ENCODE measurements around the gene SRSF9. TPM values are rescaled to one million over a fixed set of nuclear protein-coding genes. Genes with fewer than 3 reads are reported as not detected.
"Not testable (repeated sequence)": the region's sequence is repeated elsewhere in the genome, so short reads cannot be mapped to it uniquely, and the experiment has no call there.

SRSF9 gene
- total RNA-seq = 10 to 100 TPM; 55.4 to 97.2 (median 81.2) TPM

DNA sequence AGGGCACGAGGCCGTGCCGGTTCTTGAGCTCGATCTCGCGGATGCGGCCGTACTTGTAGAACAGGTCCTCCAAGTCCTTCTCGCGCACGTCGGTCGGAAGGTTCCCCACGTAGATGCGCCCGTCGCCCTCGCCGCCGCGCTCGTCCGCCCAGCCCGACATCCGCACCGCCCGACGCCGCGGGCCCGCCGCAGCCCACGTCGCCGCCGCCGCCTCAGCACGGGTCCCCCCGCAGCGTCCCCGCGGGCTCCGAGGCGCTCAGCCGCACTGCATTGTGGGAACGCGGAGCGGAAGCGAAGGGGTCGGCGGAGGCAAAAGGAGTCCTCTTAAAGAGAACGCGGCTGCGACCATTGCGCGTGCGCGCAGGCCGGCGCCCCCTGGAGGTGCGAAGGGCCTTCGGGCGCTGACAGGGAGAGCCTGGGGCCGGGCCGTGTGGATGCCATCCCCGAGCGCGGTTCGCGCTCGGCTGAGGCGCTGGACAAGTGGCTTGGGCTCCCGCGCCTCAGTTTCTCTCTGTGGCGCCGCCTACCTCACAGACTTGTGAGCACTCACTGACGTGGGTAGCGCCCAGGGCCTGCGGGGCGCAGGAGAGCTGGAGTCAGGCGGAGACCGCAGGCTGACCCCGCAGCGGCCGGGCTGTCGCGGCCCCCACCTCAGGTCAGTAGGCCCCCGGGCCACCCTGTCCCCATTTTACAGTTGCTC is at the start of gene SRSF9:
SRSF9 (minus strand) TSS at position 299 of the 700 bp plus-strand sequence; CDS start at position 160, 139 bp downstream.
- DNase-seq (ENCODE audit: low spot score in 2 of 2) = peak; percentile 91 to 98
- WGBS, 2 donors = 1% methylated on average over 15 to 22 of the region's 88 CpGs
- TF ChIP-seq POLR2A (IDR thresholded peaks at IDR 0.05) = peak in 1 of 2 donors; percentile 21
- TF ChIP-seq, protein P1, sequence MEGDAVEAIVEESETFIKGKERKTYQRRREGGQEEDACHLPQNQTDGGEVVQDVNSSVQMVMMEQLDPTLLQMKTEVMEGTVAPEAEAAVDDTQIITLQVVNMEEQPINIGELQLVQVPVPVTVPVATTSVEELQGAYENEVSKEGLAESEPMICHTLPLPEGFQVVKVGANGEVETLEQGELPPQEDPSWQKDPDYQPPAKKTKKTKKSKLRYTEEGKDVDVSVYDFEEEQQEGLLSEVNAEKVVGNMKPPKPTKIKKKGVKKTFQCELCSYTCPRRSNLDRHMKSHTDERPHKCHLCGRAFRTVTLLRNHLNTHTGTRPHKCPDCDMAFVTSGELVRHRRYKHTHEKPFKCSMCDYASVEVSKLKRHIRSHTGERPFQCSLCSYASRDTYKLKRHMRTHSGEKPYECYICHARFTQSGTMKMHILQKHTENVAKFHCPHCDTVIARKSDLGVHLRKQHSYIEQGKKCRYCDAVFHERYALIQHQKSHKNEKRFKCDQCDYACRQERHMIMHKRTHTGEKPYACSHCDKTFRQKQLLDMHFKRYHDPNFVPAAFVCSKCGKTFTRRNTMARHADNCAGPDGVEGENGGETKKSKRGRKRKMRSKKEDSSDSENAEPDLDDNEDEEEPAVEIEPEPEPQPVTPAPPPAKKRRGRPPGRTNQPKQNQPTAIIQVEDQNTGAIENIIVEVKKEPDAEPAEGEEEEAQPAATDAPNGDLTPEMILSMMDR (IDR thresholded peaks at IDR 0.05) = peak in 1 of 3 donors; percentile 69
- intact Hi-C loops (cut with DNase I; ENCODE audit: low total_unique reads) = no loop called here
- H3K4me3 ChIP-seq (ENCODE audit: low read depth, poor library complexity, severe bottlenecking) = peak within 1 kb of the TSS; percentile 86

GRCh38 chr12:120519324-120519723 is 49.8 kb upstream of the SRSF9 start:
- DNase-seq (ENCODE audit: low spot score in 2 of 2) = not testable (repeated sequence)

DNA sequence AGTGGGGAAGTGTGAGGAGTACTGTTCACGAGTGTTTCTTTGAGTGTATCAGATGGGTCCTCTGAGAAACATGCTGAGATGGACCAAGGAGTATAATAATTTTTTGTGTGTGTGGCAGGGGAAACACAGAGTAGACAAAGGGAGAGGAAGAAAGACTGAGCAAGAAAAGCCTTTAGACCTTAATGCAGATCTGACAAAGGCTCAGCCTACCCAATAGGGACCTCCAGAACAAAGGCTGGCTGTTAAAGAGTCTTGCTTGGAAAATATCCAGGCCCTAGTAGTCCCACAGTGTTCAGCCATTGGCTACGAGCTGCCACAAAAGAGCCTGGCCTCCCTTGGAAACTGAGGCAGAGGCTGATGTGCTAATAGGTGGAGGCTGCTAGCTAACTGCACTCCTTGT is 45.9 kb upstream of the SRSF9 start:
- no peak overlapping the region for H3K4me3 ChIP-seq (ENCODE audit: low read depth, poor library complexity, severe bottlenecking)
- 94 to 96% methylated on average over 2 of the region's 2 CpGs for WGBS, 2 donors
- TF ChIP-seq, protein P1 (IDR thresholded peaks at IDR 0.05) = no peak
- no peak for TF ChIP-seq POLR2A (IDR thresholded peaks at IDR 0.05)
- intact Hi-C loops (cut with DNase I; ENCODE audit: low total_unique reads) = no loop called here
- DNase-seq (ENCODE audit: low spot score in 2 of 2) = no peak

More at GRCh38 chr12:120519324-120519723, 49.8 kb upstream of the SRSF9 start:
- intact Hi-C loops (cut with DNase I; ENCODE audit: low total_unique reads) = loop anchor here (2.0 kb wide), 1 partner anchor 15 kb away; no protein-coding TSS in a partner anchor
- 96 to 97% methylated on average over 8 of the region's 8 CpGs for WGBS, 2 donors
- not testable (repeated sequence) for H3K4me3 ChIP-seq (ENCODE audit: low read depth, poor library complexity, severe bottlenecking)

DNA sequence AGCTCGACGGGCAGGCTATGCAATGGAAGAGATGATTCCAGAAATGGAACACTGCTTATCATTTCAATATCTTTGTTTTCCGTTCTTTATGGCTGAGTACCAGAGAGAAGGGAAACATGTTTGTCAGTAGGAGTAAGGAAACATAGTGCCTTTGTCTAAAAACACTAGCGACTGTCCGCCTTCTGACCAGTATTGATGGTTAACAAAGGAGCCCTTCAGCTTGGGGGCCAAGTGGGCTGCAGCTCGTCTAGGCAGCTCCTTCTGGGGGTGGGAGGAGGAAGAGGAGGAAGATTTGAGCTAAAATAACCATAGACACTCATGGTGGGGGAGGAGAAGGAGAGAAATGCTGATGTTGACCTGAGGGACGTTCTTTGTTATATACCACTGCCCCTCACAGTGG is 44.5 kb upstream of the SRSF9 start:
- H3K4me3 ChIP-seq (ENCODE audit: low read depth, poor library complexity, severe bottlenecking) = no peak overlapping the region
- 84 to 86% methylated on average over 7 of the region's 7 CpGs for WGBS, 2 donors
- intact Hi-C loops (cut with DNase I; ENCODE audit: low total_unique reads) = no loop called here
- TF ChIP-seq POLR2A (IDR thresholded peaks at IDR 0.05) = no peak
- TF ChIP-seq, protein P1 (IDR thresholded peaks at IDR 0.05) = no peak
- no peak for DNase-seq (ENCODE audit: low spot score in 2 of 2)

DNA sequence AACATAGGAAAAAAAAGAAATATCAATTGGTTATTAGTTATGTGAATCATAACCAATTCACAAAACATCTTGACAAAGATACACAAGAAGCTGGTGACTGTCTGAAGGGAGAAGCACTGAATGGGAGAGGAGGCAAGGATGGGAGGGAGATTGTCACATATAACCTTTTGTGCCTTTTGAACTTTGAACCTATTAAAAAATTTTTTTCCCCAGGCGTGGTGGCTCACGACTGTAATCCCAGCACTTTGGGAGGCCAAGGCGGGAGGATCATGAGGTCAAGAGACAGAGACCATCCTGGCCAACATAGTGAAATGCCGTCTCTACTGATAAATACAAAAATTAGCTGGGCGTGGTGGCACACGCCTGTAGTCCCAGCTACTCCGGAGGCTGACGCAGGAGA is 39.0 kb upstream of the SRSF9 start:
- DNase-seq (ENCODE audit: low spot score in 2 of 2) = no peak
- TF ChIP-seq POLR2A (IDR thresholded peaks at IDR 0.05) = no peak
- TF ChIP-seq, protein P1 (IDR thresholded peaks at IDR 0.05) = no peak
- intact Hi-C loops (cut with DNase I; ENCODE audit: low total_unique reads) = no loop called here
- H3K4me3 ChIP-seq (ENCODE audit: low read depth, poor library complexity, severe bottlenecking) = no peak overlapping the region
- 95 to 97% methylated on average over 8 of the region's 8 CpGs for WGBS, 2 donors

DNA sequence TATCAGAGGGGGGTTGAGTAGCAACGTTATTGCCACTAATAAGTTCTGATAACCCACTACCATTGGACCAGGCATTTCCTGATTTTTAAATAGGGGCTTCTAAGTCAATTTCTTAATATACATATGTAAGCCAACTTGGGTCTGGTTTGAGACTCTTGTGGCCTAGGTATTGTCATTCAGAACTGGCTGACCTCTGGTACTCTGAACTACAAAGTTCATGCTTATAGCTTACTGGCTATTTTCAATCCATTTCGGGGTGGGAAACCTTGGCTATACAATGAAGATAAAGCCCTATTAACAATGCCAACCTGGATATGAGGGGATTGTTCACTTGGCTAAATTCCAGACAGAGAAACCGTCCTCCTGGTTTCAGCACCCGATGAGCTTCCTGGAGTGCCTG is 35.0 kb upstream of the SRSF9 start:
- 81% methylated on average over 4 of the region's 4 CpGs for WGBS, 2 donors
- TF ChIP-seq POLR2A (IDR thresholded peaks at IDR 0.05) = no peak
- DNase-seq (ENCODE audit: low spot score in 2 of 2) = no peak
- intact Hi-C loops (cut with DNase I; ENCODE audit: low total_unique reads) = loop anchor here (2.0 kb wide), 1 partner anchor 14 kb away; no protein-coding TSS in a partner anchor
- no peak overlapping the region for H3K4me3 ChIP-seq (ENCODE audit: low read depth, poor library complexity, severe bottlenecking)

DNA sequence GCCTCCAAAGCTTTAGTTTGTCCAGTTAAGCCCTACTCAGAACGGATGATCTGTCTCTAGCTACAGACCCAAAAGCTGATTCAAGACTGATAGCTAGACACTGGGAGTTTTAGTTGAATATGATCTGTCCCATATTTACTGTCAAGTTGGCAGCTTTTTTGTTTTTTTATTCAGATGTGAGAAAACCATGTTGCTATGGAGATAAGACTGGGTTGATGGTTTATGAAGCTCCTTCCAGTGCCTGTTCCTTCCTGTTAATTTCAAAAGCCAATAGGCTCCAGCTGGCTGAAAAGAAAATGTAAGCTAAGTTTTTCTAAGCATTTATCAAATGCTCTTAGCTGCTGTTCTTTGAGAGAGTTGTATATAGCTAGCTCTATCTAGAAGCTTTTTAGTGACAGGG is 31.0 kb upstream of the SRSF9 start:
- H3K4me3 ChIP-seq (ENCODE audit: low read depth, poor library complexity, severe bottlenecking) = no peak overlapping the region
- 44 to 62% methylated on average over 1 of the region's 1 CpG for WGBS, 2 donors
- intact Hi-C loops (cut with DNase I; ENCODE audit: low total_unique reads) = no loop called here
- no peak for DNase-seq (ENCODE audit: low spot score in 2 of 2)
- TF ChIP-seq, protein P1 (IDR thresholded peaks at IDR 0.05) = no peak
- TF ChIP-seq POLR2A (IDR thresholded peaks at IDR 0.05) = no peak

All from lower leg skin (tissue), 4 donors.